K562 (cell line): ENCODE measurements around the gene STON2. TPM values are rescaled to one million over a fixed set of nuclear protein-coding genes. Genes with fewer than 3 reads are reported as not detected.

Experiments used
- HOXB6 ChIP-seq: fragments of 250-450 bp; sonication (Bioruptor Pico); IDR thresholded peaks from 2 replicates; pipeline ENCODE4 v1.5.1; 2022; ENCODE audit warnings: mild to moderate bottlenecking, borderline replicate concordance
- MGA ChIP-seq: fragments of 450-650 bp; IDR thresholded peaks from 2 replicates; pipeline ENCODE4 v1.6.1; 2016; ENCODE audit warnings: mild to moderate bottlenecking, moderate library complexity
- NR3C1 ChIP-seq: sonication (generic); formaldehyde crosslinking; IDR thresholded peaks from 2 replicates; pipeline ENCODE4 v1.8.1; 2022; ENCODE audit warnings: missing genetic modification reagents
- PHF21A ChIP-seq: fragments of 450-650 bp; IDR thresholded peaks from 2 replicates; pipeline ENCODE4 v1.6.1; 2017; ENCODE audit warnings: low read depth, borderline replicate concordance
- PURB ChIP-seq: sonication (generic); formaldehyde crosslinking; IDR thresholded peaks from 2 replicates; pipeline ENCODE4 v1.9.0; 2021; ENCODE audit warnings: low read depth, mild to moderate bottlenecking, missing genetic modification reagents
- TFAM ChIP-seq: fragments of 250-450 bp; sonication (Bioruptor Pico); conservative IDR thresholded peaks from 2 replicates; pipeline ENCODE4 v1.5.0; 2021; ENCODE audit warnings: mild to moderate bottlenecking, moderate library complexity
- ZC3H11A ChIP-seq: IDR thresholded peaks from 2 replicates; pipeline ENCODE4 v1.6.1; 2012; ENCODE audit warnings: low read depth, low read length, improper control_type of control experiment
- ZFX ChIP-seq: sonication (generic); formaldehyde crosslinking; IDR thresholded peaks from 2 replicates; pipeline ENCODE4 v1.8.0; 2022; ENCODE audit warnings: mild to moderate bottlenecking, missing genetic modification reagents, moderate library complexity
- ZNF174 ChIP-seq: fragments of 250-450 bp; sonication (Bioruptor Pico); IDR thresholded peaks from 2 replicates; pipeline ENCODE4 v1.4.0; 2020; ENCODE audit warnings: mild to moderate bottlenecking
- ZNF175 ChIP-seq: fragments of 200-800 bp; sonication (Bioruptor generic); IDR thresholded peaks from 2 replicates; pipeline ENCODE4 v1.6.1; 2016; ENCODE audit warnings: low read depth, mild to moderate bottlenecking, missing genetic modification characterization, missing compliant biosample characterization
- ZNF609 ChIP-seq: sonication (generic); formaldehyde crosslinking; IDR thresholded peaks from 2 replicates; pipeline ENCODE4 v1.8.1; 2023; ENCODE audit warnings: missing genetic modification reagents, mild to moderate bottlenecking, borderline replicate concordance
- polyA plus RNA-seq, 8 experiments: library from polyadenylated mRNA; depleted of rRNA in 4 of 8; stranded (reverse) in 5 of 8; unstranded in 3 of 8; fragments of >200 nt; fragmentation: Nextera tagmentation in 2 of 8; fragmentation: Illumina TruSeq in 1 of 8; extraction: Ambion mirVana in 2 of 8; extraction: Trizol in 1 of 8; gene quantifications; 2 replicates each; pipeline versions ENCODE4 v1.2.1 to v1.2.3, GENCODE V29; 2011 to 2014; ENCODE audit warnings: inconsistent platforms in 1 of 8, missing spikeins in 1 of 8
- total RNA-seq, 7 experiments: library from RNA; depleted of rRNA in 6 of 7; stranded (reverse); fragments of >200 nt in 6 of 7; fragmentation: Illumina TruSeq in 2 of 7; extraction: Trizol in 2 of 7; gene quantifications; 2 replicates each; pipeline versions ENCODE4 v1.2.1 to v1.2.3, GENCODE V29; 2011 to 2021; ENCODE audit warnings: low replicate concordance in 1 of 7

STON2 gene
- total and polyA plus RNA-seq, 9 of the 15 experiments (the other 6 are each of a cell fraction or from before 2014, with no cell fraction given): 7.8 to 99.3 (median 53.5) TPM

GRCh38 chr14:81220830-81221578, 179.1 kb downstream of the STON2 start, which contains the start of gene GTF2A1 (continued):
- TF ChIP-seq ZNF174 (no peak), ZC3H11A (no peak), TFAM (CRISPR knock-in tag) (no peak), NR3C1 (CRISPR knock-in tag) (peak; percentile 34; the same call in 1 of the 2 replicates), MGA (peak; percentile 94), ZNF609 (peak; percentile 0; the same call in 1 of the 2 replicates), ZFX (peak; percentile 88; the same call in 1 of the 2 replicates), HOXB6 (CRISPR knock-in tag) (no peak), PURB (CRISPR knock-in tag) (no peak), ZNF175 (peak; percentile 70; the same call in 1 of the 2 replicates), PHF21A (no peak)
